NB4 (cell line): ENCODE measurements around the gene IL18RAP.

Experiments used
- DNase-seq: peaks from one replicate; pipeline ENCODE4 v3.0.0; 2010; ENCODE audit warnings: low read depth
- H3K4me3 ChIP-seq: one replicate; pipeline ENCODE4 v1.5.1; 2011; ENCODE audit warnings: mild to moderate bottlenecking, low read depth, low read length, moderate library complexity
- CTCF ChIP-seq: IDR thresholded peaks from one replicate; pipeline ENCODE4 v1.5.1; 2012; ENCODE audit warnings: low read depth, low read length
- MAX ChIP-seq: IDR thresholded peaks from 2 replicates; pipeline ENCODE4 v1.6.1; 2011; ENCODE audit warnings: low read depth, low read length
- MYC ChIP-seq: IDR thresholded peaks from 2 replicates; pipeline ENCODE4 v1.6.1; 2011; ENCODE audit warnings: low read depth, low read length
- POLR2A ChIP-seq: IDR thresholded peaks from 2 replicates; pipeline ENCODE4 v1.6.1; 2011; ENCODE audit warnings: mild to moderate bottlenecking; ENCODE audit not compliant: insufficient read length; ENCODE audit errors: extremely low read depth

IL18RAP gene, protein sequence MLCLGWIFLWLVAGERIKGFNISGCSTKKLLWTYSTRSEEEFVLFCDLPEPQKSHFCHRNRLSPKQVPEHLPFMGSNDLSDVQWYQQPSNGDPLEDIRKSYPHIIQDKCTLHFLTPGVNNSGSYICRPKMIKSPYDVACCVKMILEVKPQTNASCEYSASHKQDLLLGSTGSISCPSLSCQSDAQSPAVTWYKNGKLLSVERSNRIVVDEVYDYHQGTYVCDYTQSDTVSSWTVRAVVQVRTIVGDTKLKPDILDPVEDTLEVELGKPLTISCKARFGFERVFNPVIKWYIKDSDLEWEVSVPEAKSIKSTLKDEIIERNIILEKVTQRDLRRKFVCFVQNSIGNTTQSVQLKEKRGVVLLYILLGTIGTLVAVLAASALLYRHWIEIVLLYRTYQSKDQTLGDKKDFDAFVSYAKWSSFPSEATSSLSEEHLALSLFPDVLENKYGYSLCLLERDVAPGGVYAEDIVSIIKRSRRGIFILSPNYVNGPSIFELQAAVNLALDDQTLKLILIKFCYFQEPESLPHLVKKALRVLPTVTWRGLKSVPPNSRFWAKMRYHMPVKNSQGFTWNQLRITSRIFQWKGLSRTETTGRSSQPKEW

GRCh38 chr2:102422910-102423309 is at the start of gene IL18RAP:
IL18RAP (plus strand) TSS chr2:102423160; CDS start chr2:102423278, 118 bp downstream.
- peak; percentile 25 for DNase-seq
- no peak for TF ChIP-seq POLR2A
- TF ChIP-seq MAX = no peak
- TF ChIP-seq CTCF = no peak
- no peak for TF ChIP-seq MYC
- no peak within 1 kb of the TSS for H3K4me3 ChIP-seq

GRCh38 chr2:102376052-102376591 is 46.8 kb upstream of the IL18RAP start:
- DNase-seq = no peak
- H3K4me3 ChIP-seq = no peak overlapping the region
- TF ChIP-seq CTCF (no peak), POLR2A (no peak), MYC (no peak), MAX (no peak)

GRCh38 chr2:102383722-102384121 is 39.2 kb upstream of the IL18RAP start:
- TF ChIP-seq POLR2A = no peak
- TF ChIP-seq MAX = no peak
- no peak for TF ChIP-seq MYC
- TF ChIP-seq CTCF = no peak
- DNase-seq = no peak
- H3K4me3 ChIP-seq = no peak overlapping the region

GRCh38 chr2:102385522-102385921 is 37.4 kb upstream of the IL18RAP start:
- H3K4me3 ChIP-seq = no peak overlapping the region
- TF ChIP-seq CTCF (no peak), POLR2A (no peak), MYC (no peak), MAX (no peak)
- DNase-seq = no peak

- TF ChIP-seq MAX (no peak), CTCF (no peak), POLR2A (no peak)
These were observed 37.0 kb upstream of the IL18RAP start for GRCh38 chr2:102386004-102386403.

More at GRCh38 chr2:102386004-102386403, 37.0 kb upstream of the IL18RAP start:
- H3K4me3 ChIP-seq = no peak overlapping the region
- DNase-seq = no peak
